Stomach smooth muscle (tissue), 2 donors: ENCODE results near the gene SMOC2.

Experiments
- H3K27ac ChIP-seq: one replicate; pipeline ENCODE4 v1.7.0; 2013; ENCODE audit warnings: mild to moderate bottlenecking, low read length, inconsistent platforms
- H3K27me3 ChIP-seq, 2 donors: one replicate each; pipeline ENCODE4 v1.7.0; 2013; ENCODE audit warnings: low read length in 2 of 2; ENCODE audit not compliant: insufficient read depth in 2 of 2, control insufficient read depth in 1 of 2
- H3K36me3 ChIP-seq, 2 donors: one replicate each; pipeline ENCODE4 v1.7.0; 2013; ENCODE audit warnings: low read length in 2 of 2; ENCODE audit not compliant: control insufficient read depth in 2 of 2, insufficient read depth in 2 of 2
- H3K4me1 ChIP-seq: one replicate; pipeline ENCODE4 v1.7.0; 2013; ENCODE audit warnings: low read length; ENCODE audit not compliant: control insufficient read depth, insufficient read depth
- H3K4me3 ChIP-seq, 2 donors: one replicate each; pipeline ENCODE4 v1.7.0; 2013; ENCODE audit warnings: low read length in 2 of 2
- H3K9ac ChIP-seq, 2 donors: one replicate each; pipeline ENCODE4 v1.7.0; 2013; ENCODE audit warnings: low read length in 2 of 2, mild to moderate bottlenecking in 1 of 2
- H3K9me3 ChIP-seq, 2 donors: one replicate each; pipeline ENCODE4 v1.7.0; 2013; ENCODE audit warnings: low read length in 2 of 2; ENCODE audit not compliant: control insufficient read depth in 2 of 2
- donor health status: healthy.
- donor health status: Pancreatic carcinoma.

SMOC2 gene

DNA sequence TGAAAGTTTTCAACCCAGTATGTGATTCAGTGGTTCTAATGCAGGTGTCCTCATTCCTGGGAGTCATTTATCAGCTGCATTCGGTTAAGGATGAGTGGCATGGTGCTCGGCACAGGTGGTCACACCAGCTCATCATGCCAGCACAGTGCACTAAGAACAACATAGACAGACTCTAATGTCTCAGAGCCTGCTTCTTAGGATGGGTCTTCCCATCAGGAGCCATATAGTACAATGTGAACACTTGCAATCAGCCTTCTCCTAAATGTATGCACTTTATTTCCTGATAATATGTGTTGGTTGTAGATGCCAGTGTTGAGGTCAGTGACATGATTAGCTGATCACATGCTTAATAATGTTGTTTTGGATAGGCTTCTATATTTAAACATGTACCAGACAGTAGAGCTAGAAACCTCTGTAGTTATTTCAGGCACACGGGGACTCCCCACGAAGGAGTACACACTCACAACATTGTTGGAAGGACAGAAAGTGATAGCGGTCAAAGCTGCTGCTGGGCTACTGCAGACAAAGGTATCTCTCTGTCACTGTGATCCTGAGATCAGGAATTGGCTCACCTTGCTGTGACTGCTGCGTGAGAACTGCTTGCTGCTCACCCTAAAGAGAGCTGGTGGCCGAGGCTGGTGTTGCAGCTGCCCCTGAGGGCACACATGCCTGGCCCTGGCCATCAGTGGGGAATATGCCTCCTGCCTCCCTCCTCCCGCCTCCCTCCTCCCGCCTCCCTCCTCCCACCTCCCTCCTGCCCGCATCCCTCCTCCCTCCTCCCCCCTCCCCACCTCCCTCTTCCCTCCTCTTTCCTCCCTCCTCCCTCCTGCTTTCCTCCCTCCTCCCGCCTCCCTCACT lies 195.4 kb downstream of the SMOC2 start:
- Histone ChIP-seq H3K27me3 (no peaks in the 10 kb centered on the region), H3K27ac (peak overlapping the region; percentile 69), H3K4me1 (peaks cover 76% of the 10 kb centered on the region), H3K36me3 (no peaks in the 10 kb centered on the region), H3K4me3 (no peak overlapping the region), H3K9ac (no peak overlapping the region), H3K9me3 (no peaks in the 10 kb centered on the region)

DNA sequence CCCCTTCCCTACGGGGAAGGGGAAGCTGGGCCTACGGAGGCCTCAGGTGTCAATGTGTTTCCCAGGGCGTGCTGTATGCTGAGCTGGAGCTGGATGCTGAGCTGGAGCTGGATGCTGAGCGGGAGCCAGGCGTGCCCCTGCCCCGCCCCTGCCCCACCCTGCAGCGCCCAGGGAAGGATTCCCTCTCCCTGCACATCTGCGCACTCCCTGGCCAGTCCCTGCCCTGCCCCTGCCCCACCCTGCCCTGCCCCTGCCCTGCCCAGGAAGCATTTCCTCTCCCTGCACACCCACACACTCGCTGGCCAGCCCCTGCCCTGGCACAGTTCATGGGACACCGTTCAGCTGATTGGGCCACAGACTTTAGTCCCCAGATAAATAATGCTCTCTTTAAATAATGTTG lies 196.8 kb downstream of the SMOC2 start:
- Histone ChIP-seq H3K27ac (peak overlapping the region; percentile 88), H3K36me3 (peaks cover 0 to 2% of the 10 kb centered on the region in 2 donors), H3K4me3 (no peak overlapping the region), H3K9ac (no peak overlapping the region), H3K27me3 (no peaks in the 10 kb centered on the region), H3K4me1 (peaks cover 72% of the 10 kb centered on the region), H3K9me3 (no peaks in the 10 kb centered on the region)

DNA sequence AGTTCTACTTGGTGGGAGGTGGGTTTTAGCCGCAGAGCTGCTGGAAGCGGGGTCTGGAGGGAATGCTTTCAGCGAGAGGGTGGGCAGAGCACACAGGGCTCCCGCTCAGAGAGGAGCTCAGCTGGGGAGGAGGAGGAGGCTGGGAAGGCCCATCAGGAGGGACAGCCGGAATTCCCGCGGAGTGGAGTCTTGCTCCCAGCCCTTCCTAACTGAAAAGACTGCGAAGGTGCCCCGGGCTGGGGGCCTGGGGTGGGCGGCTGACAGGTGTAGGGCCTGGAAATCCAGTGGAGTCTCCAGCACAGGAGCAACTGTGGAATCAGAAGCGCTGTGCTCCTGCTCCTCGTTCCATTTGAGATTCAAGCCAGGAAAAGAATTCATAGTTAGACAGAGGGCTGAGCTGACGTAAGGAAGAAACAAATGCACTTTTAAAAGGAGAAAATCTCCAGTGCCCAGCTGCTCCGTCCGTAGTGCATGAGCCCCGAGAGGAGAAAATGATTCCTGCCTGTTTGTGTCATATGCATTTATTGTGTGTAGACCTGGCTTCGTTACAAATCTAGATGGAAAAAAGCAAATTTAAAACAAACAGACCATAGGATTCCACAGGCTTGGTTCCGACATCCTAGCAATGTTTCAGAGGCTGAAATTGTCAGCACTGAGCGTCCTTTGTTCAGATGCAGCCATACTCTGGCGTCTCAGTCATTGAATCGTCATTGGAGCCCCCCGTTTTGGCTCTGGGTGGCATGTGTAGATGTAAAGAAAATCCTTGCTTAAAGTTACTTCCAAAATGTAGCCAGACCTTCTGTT lies 197.7 kb downstream of the SMOC2 start:
- peak overlapping the region; percentile 51 to 56 for H3K9ac ChIP-seq
- H3K27ac ChIP-seq = peak overlapping the region; percentile 88
- H3K9me3 ChIP-seq = no peaks in the 10 kb centered on the region
- H3K27me3 ChIP-seq = no peaks in the 10 kb centered on the region
- peak overlapping the region; percentile 50 to 60 for H3K4me3 ChIP-seq
- H3K36me3 ChIP-seq = peaks cover 4 to 5% of the 10 kb centered on the region in 2 donors
- peaks cover 65% of the 10 kb centered on the region for H3K4me1 ChIP-seq

DNA sequence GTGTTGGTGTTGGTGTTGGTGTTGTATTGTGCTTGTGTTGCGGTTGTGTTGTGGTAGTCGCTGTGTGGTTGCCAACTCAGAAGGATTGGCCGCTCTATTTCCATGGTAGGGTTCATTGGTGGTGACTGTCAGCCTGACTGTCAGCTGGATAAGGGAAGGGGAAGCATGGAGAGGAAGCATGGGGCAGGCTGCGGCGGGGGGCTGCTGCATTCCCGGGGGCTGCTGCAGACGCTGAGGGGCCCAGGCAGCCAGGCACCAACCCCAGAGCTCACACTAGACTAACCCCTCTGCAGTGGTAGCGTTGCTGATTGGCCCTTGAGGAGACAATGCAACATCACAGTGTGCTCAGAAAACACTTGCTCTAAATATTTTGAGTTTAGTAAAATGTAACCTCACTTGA lies 199.2 kb downstream of the SMOC2 start:
- peak overlapping the region in 1 of 2 donors; percentile 8 for H3K4me3 ChIP-seq
- H3K27ac ChIP-seq = peak overlapping the region; percentile 62
- peaks cover 52% of the 10 kb centered on the region for H3K4me1 ChIP-seq
- H3K9me3 ChIP-seq = no peaks in the 10 kb centered on the region
- peaks cover 7 to 10% of the 10 kb centered on the region in 2 donors for H3K36me3 ChIP-seq
- no peaks in the 10 kb centered on the region for H3K27me3 ChIP-seq
- H3K9ac ChIP-seq = no peak overlapping the region

DNA sequence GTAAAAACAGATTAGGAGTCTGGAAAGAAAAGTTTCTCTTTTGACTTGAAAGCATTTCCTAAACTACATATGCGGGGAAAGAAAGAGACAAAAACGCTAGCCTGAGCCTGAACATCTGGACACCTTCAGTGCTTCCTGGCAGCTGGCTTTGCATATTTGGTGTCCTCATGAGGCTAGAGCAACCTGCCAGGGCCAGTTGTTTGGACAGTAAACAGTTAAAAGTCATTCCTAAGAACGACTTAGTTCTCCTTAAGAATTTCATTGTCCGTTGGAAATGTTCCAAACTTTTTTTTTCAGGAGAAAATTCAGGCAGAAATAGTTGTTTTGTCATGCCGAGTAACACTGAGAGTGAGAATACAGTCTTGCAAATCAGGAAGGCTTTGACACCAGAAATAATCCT lies 199.8 kb downstream of the SMOC2 start:
- H3K9me3 ChIP-seq = no peaks in the 10 kb centered on the region
- H3K9ac ChIP-seq = peak overlapping the region in 1 of 2 donors; percentile 25
- peak overlapping the region; percentile 62 for H3K27ac ChIP-seq
- H3K27me3 ChIP-seq = no peaks in the 10 kb centered on the region
- H3K4me3 ChIP-seq = peak overlapping the region; percentile 8 to 44
- H3K4me1 ChIP-seq = peaks cover 50% of the 10 kb centered on the region
- peaks cover 7 to 10% of the 10 kb centered on the region in 2 donors for H3K36me3 ChIP-seq

DNA sequence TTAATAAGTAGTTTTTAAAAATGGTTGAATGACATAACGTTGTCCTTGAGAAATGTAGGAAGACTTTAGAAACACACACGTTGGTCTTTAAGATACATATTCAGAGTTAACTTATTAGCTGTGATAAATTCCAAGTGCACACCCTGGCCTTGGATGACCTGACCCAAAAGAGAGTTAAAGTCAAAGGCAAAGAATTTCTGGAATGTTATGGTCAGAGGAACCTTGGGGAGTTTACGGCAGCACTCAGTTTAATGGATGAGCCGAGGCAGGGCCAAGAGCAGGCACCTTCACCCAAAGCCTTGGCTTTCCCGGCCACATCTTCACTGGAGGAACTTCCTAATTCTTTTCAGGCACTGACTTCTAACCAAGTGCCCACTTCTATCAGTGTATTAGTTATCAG lies 200.5 kb downstream of the SMOC2 start:
- Histone ChIP-seq H3K9ac (no peak overlapping the region), H3K4me3 (peak overlapping the region in 1 of 2 donors; percentile 44), H3K27me3 (no peaks in the 10 kb centered on the region), H3K27ac (peak overlapping the region; percentile 62), H3K36me3 (peaks cover 7 to 10% of the 10 kb centered on the region in 2 donors), H3K4me1 (peaks cover 43% of the 10 kb centered on the region), H3K9me3 (no peaks in the 10 kb centered on the region)

DNA sequence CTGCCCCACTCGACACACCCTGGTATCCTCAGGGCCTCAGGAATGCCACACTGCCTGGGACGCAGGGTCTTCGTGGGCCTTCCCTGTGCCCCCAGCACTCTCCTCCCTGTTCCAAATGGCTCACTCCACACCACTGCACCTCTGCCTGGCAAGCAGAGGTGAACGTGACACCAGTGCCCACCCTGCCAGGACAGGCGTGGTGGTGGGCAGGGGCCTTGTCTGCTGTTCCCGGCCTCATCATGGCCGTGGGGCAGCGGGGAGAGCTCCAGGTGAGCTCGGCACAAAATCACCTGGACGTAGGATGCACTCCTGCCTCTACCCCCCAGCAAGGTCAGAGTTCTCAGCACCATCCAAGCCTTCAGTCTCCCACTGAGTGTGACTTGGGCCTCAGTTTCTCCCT lies 202.4 kb downstream of the SMOC2 start:
- H3K4me1 ChIP-seq = peaks cover 43% of the 10 kb centered on the region
- H3K27ac ChIP-seq = no peak overlapping the region
- H3K27me3 ChIP-seq = no peaks in the 10 kb centered on the region
- no peak overlapping the region for H3K9ac ChIP-seq
- H3K36me3 ChIP-seq = peaks cover 7 to 10% of the 10 kb centered on the region in 2 donors
- no peak overlapping the region for H3K4me3 ChIP-seq
- H3K9me3 ChIP-seq = no peaks in the 10 kb centered on the region

DNA sequence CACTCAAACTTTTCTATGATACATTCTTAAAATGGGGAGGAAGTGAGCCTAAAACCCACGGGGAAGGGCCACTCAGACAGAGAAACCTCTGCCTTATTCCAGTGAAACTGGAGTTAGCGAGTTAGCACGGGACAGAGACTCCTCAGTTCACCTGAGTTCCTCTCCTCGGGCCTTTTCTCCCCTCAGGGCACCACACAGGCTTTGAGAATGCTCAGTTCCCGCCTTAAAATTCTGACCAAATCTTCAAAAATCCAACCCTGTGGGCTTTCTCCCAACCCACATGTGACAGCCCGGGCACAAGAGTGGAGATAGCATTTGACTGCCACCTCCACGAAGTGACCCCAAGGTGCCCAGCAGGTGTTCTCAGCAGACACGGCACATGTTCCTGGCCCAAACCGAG lies 204.3 kb downstream of the SMOC2 start:
- peaks cover 7 to 10% of the 10 kb centered on the region in 2 donors for H3K36me3 ChIP-seq
- H3K4me1 ChIP-seq = peaks cover 42% of the 10 kb centered on the region
- H3K4me3 ChIP-seq = no peak overlapping the region
- H3K9ac ChIP-seq = no peak overlapping the region
- no peaks in the 10 kb centered on the region for H3K27me3 ChIP-seq
- H3K27ac ChIP-seq = peak overlapping the region; percentile 37
- H3K9me3 ChIP-seq = no peaks in the 10 kb centered on the region

DNA sequence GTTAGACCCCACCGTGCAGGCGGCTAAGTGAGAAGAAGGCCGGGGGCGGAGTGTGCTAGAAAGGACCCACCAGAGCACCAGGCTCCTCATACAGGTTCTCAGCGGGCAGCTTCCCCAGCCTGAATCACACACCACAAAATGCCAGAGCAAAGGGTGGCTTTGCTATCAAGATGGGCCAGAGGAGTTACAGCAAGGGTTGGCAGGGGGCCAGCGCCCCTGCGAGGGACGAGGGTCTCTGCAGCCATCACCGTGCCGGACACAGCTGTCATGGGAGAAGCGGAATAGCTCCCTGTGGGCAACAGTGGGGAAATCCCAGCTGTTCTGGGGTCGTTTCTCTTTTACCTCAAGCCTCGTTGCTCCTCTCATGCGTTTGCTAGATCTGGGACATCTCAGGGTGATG lies 206.3 kb downstream of the SMOC2 start:
- Histone ChIP-seq H3K4me1 (peaks cover 41% of the 10 kb centered on the region), H3K27ac (peak overlapping the region; percentile 69), H3K9me3 (no peaks in the 10 kb centered on the region), H3K36me3 (peaks cover 9 to 17% of the 10 kb centered on the region in 2 donors), H3K9ac (no peak overlapping the region), H3K4me3 (no peak overlapping the region), H3K27me3 (no peaks in the 10 kb centered on the region)

DNA sequence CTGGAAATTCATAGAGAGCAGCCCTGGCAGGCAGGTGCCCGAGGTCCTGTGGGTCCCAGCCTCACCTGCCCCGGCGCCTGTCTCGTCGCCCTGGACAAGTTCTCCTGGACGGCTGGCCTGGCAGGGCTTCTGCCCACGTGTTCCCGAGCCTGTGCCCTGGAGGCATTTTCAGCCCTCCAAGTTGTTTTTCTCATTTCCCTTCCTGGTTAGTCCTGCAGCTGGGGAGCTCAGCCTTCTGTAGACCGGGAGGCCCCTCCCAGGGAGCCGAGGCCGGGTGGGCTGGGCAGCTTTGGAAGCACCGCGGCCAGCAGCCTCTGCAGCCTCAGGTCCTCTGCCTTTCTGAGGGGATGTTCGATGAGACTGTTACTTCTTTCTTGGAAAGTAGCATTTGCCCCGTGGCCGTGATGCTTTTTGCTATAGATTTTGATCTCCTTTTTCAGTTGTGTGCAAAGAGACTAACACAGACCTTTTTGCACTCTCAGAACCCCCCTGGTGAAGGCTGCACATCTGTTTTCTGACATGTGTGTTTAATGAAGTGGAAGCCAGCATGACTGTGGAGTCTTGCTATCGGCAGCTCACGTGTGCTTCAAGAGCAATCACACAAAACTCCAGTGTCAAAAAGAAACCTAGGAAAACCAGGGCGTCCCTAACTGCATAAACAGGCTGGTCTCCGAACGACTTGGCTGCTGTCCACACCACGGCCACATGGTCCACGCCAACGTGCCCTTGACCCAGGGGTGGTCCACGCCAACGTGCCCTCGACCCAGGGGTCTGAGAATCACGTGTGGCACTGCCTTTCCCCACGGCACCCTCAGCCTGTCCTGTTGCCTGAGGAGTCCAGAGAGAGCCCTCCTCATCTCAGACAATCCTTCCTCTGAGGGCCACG lies 207.5 kb downstream of the SMOC2 start:
- H3K27ac ChIP-seq = peak overlapping the region; percentile 69
- no peaks in the 10 kb centered on the region for H3K27me3 ChIP-seq

More for the DNA sequence above, 207.5 kb downstream of the SMOC2 start:
- Histone ChIP-seq H3K9ac (peak overlapping the region; percentile 21 to 30), H3K4me1 (peaks cover 41% of the 10 kb centered on the region), H3K4me3 (peak overlapping the region; percentile 17 to 64), H3K36me3 (peaks cover 14 to 23% of the 10 kb centered on the region in 2 donors), H3K9me3 (no peaks in the 10 kb centered on the region)
